ENCODE results near the gene EDRF1. TPM values are rescaled to one million over a fixed set of nuclear protein-coding genes. Genes with fewer than 3 reads are reported as not detected.

Gene EDRF1
- total RNA-seq, 3 donors from 2014 or later (not counting 1 experiment from before 2014, with no cell fraction given), result 40.6 to 66.2 (median 57.5) TPM

- no peaks in the 10 kb centered on the region for H3K9me3 Mint-ChIP-seq
- H3K36me3 Mint-ChIP-seq, result peaks cover 10% of the 10 kb centered on the region
- peaks cover under 1 to 2% of the 10 kb centered on the region in 2 donors for H3K4me1 Mint-ChIP-seq
- Histone ChIP-seq H3K9me3 (ENCODE audit: control insufficient read depth, insufficient read depth, low read length) (no peaks in the 10 kb centered on the region), H3K4me3 (ENCODE audit: low read length) (no peak overlapping the region), H3K36me3 (ENCODE audit: control insufficient read depth, insufficient read depth, low read length) (peaks cover 37% of the 10 kb centered on the region), H3K27ac (ENCODE audit: low read length) (no peak overlapping the region), H3K27me3 (ENCODE audit: control insufficient read depth, insufficient read depth, low read length) (no peaks in the 10 kb centered on the region), H3K4me1 (ENCODE audit: control insufficient read depth, insufficient read depth, low read length) (no peaks in the 10 kb centered on the region)
- TF ChIP-seq CTCF (IDR thresholded peaks at IDR 0.05), result no peak
- H3K27ac Mint-ChIP-seq, result no peak overlapping the region
- DNase-seq, result no peak
- H3K4me3 Mint-ChIP-seq, result no peak overlapping the region
- 95% methylated on average over 5 of the region's 5 CpGs for WGBS (ENCODE audit: insufficient coverage)
- no peak for ATAC-seq
- intact Hi-C loops (cut with micrococcal nuclease), result no loop called here
- no peaks in the 10 kb centered on the region for H3K27me3 Mint-ChIP-seq (ENCODE audit: low read depth in 2 of 2)
These were observed 82.6 kb downstream of the EDRF1 start for GRCh38 chr10:125802131-125802530.

GRCh38 chr10:125802739-125803138 is 83.2 kb downstream of the EDRF1 start:
- H3K4me1 Mint-ChIP-seq, result peaks cover 6 to 8% of the 10 kb centered on the region in 2 donors
- no peak for ATAC-seq
- Histone ChIP-seq H3K27me3 (ENCODE audit: control insufficient read depth, insufficient read depth, low read length) (no peaks in the 10 kb centered on the region), H3K9me3 (ENCODE audit: control insufficient read depth, insufficient read depth, low read length) (no peaks in the 10 kb centered on the region), H3K27ac (ENCODE audit: low read length) (no peak overlapping the region), H3K36me3 (ENCODE audit: control insufficient read depth, insufficient read depth, low read length) (peaks cover 38% of the 10 kb centered on the region), H3K4me1 (ENCODE audit: control insufficient read depth, insufficient read depth, low read length) (peaks cover 4% of the 10 kb centered on the region), H3K4me3 (ENCODE audit: low read length) (no peak overlapping the region)
- no peaks in the 10 kb centered on the region for H3K27me3 Mint-ChIP-seq (ENCODE audit: low read depth in 2 of 2)
- H3K9me3 Mint-ChIP-seq, result no peaks in the 10 kb centered on the region
- no peak for TF ChIP-seq CTCF (IDR thresholded peaks at IDR 0.05)
- 94% methylated on average over 6 of the region's 7 CpGs for WGBS (ENCODE audit: insufficient coverage)
- no peak overlapping the region for H3K4me3 Mint-ChIP-seq
- H3K27ac Mint-ChIP-seq, result no peak overlapping the region
- DNase-seq, result no peak
- peaks cover 14% of the 10 kb centered on the region for H3K36me3 Mint-ChIP-seq
- intact Hi-C loops (cut with micrococcal nuclease), result no loop called here

GRCh38 chr10:125808047-125808446 is 88.5 kb downstream of the EDRF1 start:
- H3K27ac Mint-ChIP-seq, result no peak overlapping the region
- peaks cover 46% of the 10 kb centered on the region for H3K36me3 ChIP-seq (ENCODE audit: control insufficient read depth, insufficient read depth, low read length)

More at GRCh38 chr10:125808047-125808446, 88.5 kb downstream of the EDRF1 start:
- no peak overlapping the region for H3K4me3 ChIP-seq (ENCODE audit: low read length)
- 100% methylated on average over 1 of the region's 1 CpG for WGBS (ENCODE audit: insufficient coverage)
- DNase-seq (no peak), ATAC-seq (no peak)
- intact Hi-C loops (cut with micrococcal nuclease), result no loop called here
- peaks cover 14% of the 10 kb centered on the region for H3K4me1 ChIP-seq (ENCODE audit: control insufficient read depth, insufficient read depth, low read length)
- H3K9me3 ChIP-seq (ENCODE audit: control insufficient read depth, insufficient read depth, low read length), result no peaks in the 10 kb centered on the region
- H3K9me3 Mint-ChIP-seq, result no peaks in the 10 kb centered on the region
- H3K27ac ChIP-seq (ENCODE audit: low read length), result no peak overlapping the region
- no peak for TF ChIP-seq CTCF (IDR thresholded peaks at IDR 0.05)
- no peak overlapping the region for H3K4me3 Mint-ChIP-seq
- no peaks in the 10 kb centered on the region for H3K27me3 ChIP-seq (ENCODE audit: control insufficient read depth, insufficient read depth, low read length)
- peaks cover 17% of the 10 kb centered on the region in 2 donors for H3K4me1 Mint-ChIP-seq
- peaks cover 14% of the 10 kb centered on the region for H3K36me3 Mint-ChIP-seq
- H3K27me3 Mint-ChIP-seq (ENCODE audit: low read depth in 2 of 2), result no peaks in the 10 kb centered on the region

Measured in natural killer cell (primary cell).